ENCODE results near the gene UCHL1. TPM values are rescaled to one million over a fixed set of nuclear protein-coding genes. Genes with fewer than 3 reads are reported as not detected.

Gene UCHL1
- total RNA-seq, 1 experiment from 2014 or later = 19.3 TPM

GRCh38 chr4:41217020-41217333, 39.8 kb upstream of the UCHL1 start:
- H3K4me3 Mint-ChIP-seq (ENCODE audit: low read depth, unreplicated experiment) = peak overlapping the region; percentile 71

GRCh38 chr4:41217374-41217773, 39.4 kb upstream of the UCHL1 start:
- Mint-ChIP-seq H3K4me3 (ENCODE audit: low read depth, unreplicated experiment) (peak overlapping the region; percentile 71), H3K9me3 (ENCODE audit: low read depth, unreplicated experiment) (no peaks in the 10 kb centered on the region), H3K27ac (ENCODE audit: unreplicated experiment) (peak overlapping the region; percentile 97), H3K36me3 (ENCODE audit: insufficient read depth, unreplicated experiment) (peaks cover 31% of the 10 kb centered on the region), H3K4me1 (ENCODE audit: low read depth, unreplicated experiment) (no peaks in the 10 kb centered on the region), H3K27me3 (ENCODE audit: unreplicated experiment) (no peaks in the 10 kb centered on the region)
- CTCF ChIA-PET = interaction anchor here (0.6 to 1.4 kb wide), 2 partner anchors 241 to 856 kb away, joined by 3 to 4 read pairs; no protein-coding TSS in a partner anchor
- intact Hi-C loops (cut with micrococcal nuclease; ENCODE audit: unreplicated experiment) = no loop called here
- TF ChIP-seq CTCF (IDR thresholded peaks at IDR 0.05; ENCODE audit: unreplicated experiment) = no peak
- DNase-seq = no peak
- no TSS peak for BruUV-seq (replicated peaks)

More at GRCh38 chr4:41217020-41217333, 39.8 kb upstream of the UCHL1 start:
- Mint-ChIP-seq H3K27me3 (ENCODE audit: unreplicated experiment) (no peaks in the 10 kb centered on the region), H3K9me3 (ENCODE audit: low read depth, unreplicated experiment) (no peaks in the 10 kb centered on the region), H3K4me1 (ENCODE audit: low read depth, unreplicated experiment) (no peaks in the 10 kb centered on the region), H3K27ac (ENCODE audit: unreplicated experiment) (peak overlapping the region; percentile 97), H3K36me3 (ENCODE audit: insufficient read depth, unreplicated experiment) (peaks cover 31% of the 10 kb centered on the region)
- intact Hi-C loops (cut with micrococcal nuclease; ENCODE audit: unreplicated experiment) = no loop called here
- TF ChIP-seq CTCF (IDR thresholded peaks at IDR 0.05; ENCODE audit: unreplicated experiment) = no peak
- CTCF ChIA-PET = interaction anchor here (0.6 to 1.4 kb wide), 5 partner anchors 21 to 856 kb away, joined by 3 to 8 read pairs (median 4); no protein-coding TSS in a partner anchor
- no peak for DNase-seq
- no TSS peak for BruUV-seq (replicated peaks)

- no TSS peak for BruUV-seq (replicated peaks)
- no peak for TF ChIP-seq CTCF (IDR thresholded peaks at IDR 0.05; ENCODE audit: unreplicated experiment)
- intact Hi-C loops (cut with micrococcal nuclease; ENCODE audit: unreplicated experiment) = no loop called here
- Mint-ChIP-seq H3K4me3 (ENCODE audit: low read depth, unreplicated experiment) (no peak overlapping the region), H3K4me1 (ENCODE audit: low read depth, unreplicated experiment) (no peaks in the 10 kb centered on the region), H3K36me3 (ENCODE audit: insufficient read depth, unreplicated experiment) (peaks cover 25% of the 10 kb centered on the region), H3K9me3 (ENCODE audit: low read depth, unreplicated experiment) (no peaks in the 10 kb centered on the region), H3K27me3 (ENCODE audit: unreplicated experiment) (no peaks in the 10 kb centered on the region), H3K27ac (ENCODE audit: unreplicated experiment) (no peak overlapping the region)
- DNase-seq = no peak
- CTCF ChIA-PET = no interaction called here
Measured at GRCh38 chr4:41218703-41219102, 38.0 kb upstream of the UCHL1 start.

- Mint-ChIP-seq H3K4me1 (ENCODE audit: low read depth, unreplicated experiment) (no peaks in the 10 kb centered on the region), H3K36me3 (ENCODE audit: insufficient read depth, unreplicated experiment) (peaks cover 17% of the 10 kb centered on the region), H3K9me3 (ENCODE audit: low read depth, unreplicated experiment) (no peaks in the 10 kb centered on the region), H3K27ac (ENCODE audit: unreplicated experiment) (no peak overlapping the region), H3K27me3 (ENCODE audit: unreplicated experiment) (no peaks in the 10 kb centered on the region), H3K4me3 (ENCODE audit: low read depth, unreplicated experiment) (no peak overlapping the region)
- no peak for DNase-seq
- TF ChIP-seq CTCF (IDR thresholded peaks at IDR 0.05; ENCODE audit: unreplicated experiment) = no peak
- intact Hi-C loops (cut with micrococcal nuclease; ENCODE audit: unreplicated experiment) = no loop called here
- CTCF ChIA-PET = no interaction called here
- no TSS peak for BruUV-seq (replicated peaks)
Measured at GRCh38 chr4:41219421-41219950, 37.2 kb upstream of the UCHL1 start.
